MCF 10A (cell line): Measurements from ENCODE around the gene MPRIP. TPM values are rescaled to one million over a fixed set of nuclear protein-coding genes. Genes with fewer than 3 reads are reported as not detected.

ENCODE experiments used
- BruUV-seq: library from RNA; stranded (reverse); fragments of 400-500 nt; replicated peaks from 2 replicates; lab custom pipeline; 2021; lab: Mats Ljungman, UMichigan
- CTCF ChIA-PET: fragments of 300-600 bp; sonication (Branson Sonifier 250); formaldehyde crosslinking; extraction: SDS; loops from one replicate; lab custom pipeline; 2021; ENCODE audit warnings: antibody characterized with exemption, inconsistent platforms; lab: Yijun Ruan, JAX
- POLR2A ChIA-PET: fragments of 300-600, 350-650 bp; sonication (Branson Sonifier 250); formaldehyde crosslinking; extraction: SDS; loops from one replicate; lab custom pipeline; 2020; ENCODE audit warnings: antibody characterized with exemption, inconsistent platforms; lab: Yijun Ruan, JAX
- DNase-seq: peaks from one replicate; pipeline ENCODE4 v3.0.0-alpha.2; 2018; ENCODE audit not compliant: unreplicated experiment
- H3K27ac Mint-ChIP-seq: one replicate; pipeline ENCODE4 v1.8.0; 2022; ENCODE audit warnings: mild to moderate bottlenecking, low read depth, mixed read lengths; ENCODE audit not compliant: unreplicated experiment
- H3K27me3 Mint-ChIP-seq: one replicate; pipeline ENCODE4 v1.8.0; 2022; ENCODE audit warnings: mixed read lengths; ENCODE audit not compliant: insufficient read depth, unreplicated experiment
- H3K36me3 Mint-ChIP-seq: one replicate; pipeline ENCODE4 v1.8.0; 2022; ENCODE audit warnings: mild to moderate bottlenecking, moderate library complexity, mixed read lengths; ENCODE audit not compliant: insufficient read depth, unreplicated experiment
- H3K4me1 Mint-ChIP-seq: one replicate; pipeline ENCODE4 v1.8.0; 2022; ENCODE audit warnings: mixed read lengths; ENCODE audit not compliant: insufficient read depth, unreplicated experiment
- H3K4me3 Mint-ChIP-seq: one replicate; pipeline ENCODE4 v1.8.0; 2022; ENCODE audit warnings: mild to moderate bottlenecking, moderate library complexity, mixed read lengths; ENCODE audit not compliant: unreplicated experiment
- H3K9me3 Mint-ChIP-seq: one replicate; pipeline ENCODE4 v1.8.0; 2022; ENCODE audit warnings: mixed read lengths; ENCODE audit not compliant: unreplicated experiment
- CTCF ChIP-seq: fragments of 200-600 bp; IDR thresholded peaks from one replicate; pipeline ENCODE4 v1.8.0; 2022; ENCODE audit warnings: antibody characterized with exemption, mild to moderate bottlenecking; ENCODE audit not compliant: unreplicated experiment
- intact Hi-C: fragments of 100-400 bp; cut with micrococcal nuclease; formaldehyde crosslinking; loops from 2 replicates; pipeline ENCODE4 v1.14.1; 2022
- total RNA-seq: library from RNA; stranded (reverse); gene quantifications from 2 replicates; pipeline ENCODE4 v1.2.3, GENCODE V29; 2022

Gene MPRIP
- total RNA-seq, 1 experiment from 2014 or later: 230 TPM

- ChIA-PET CTCF (no interaction called here), POLR2A (interaction anchor here (0.7 kb wide), 1 partner anchor 63 kb away, joined by 4 read pairs; no protein-coding TSS in a partner anchor)
- Mint-ChIP-seq H3K4me1 (peaks cover 15% of the 10 kb centered on the region), H3K27me3 (no peaks in the 10 kb centered on the region), H3K9me3 (no peaks in the 10 kb centered on the region), H3K4me3 (no peak overlapping the region), H3K27ac (no peak overlapping the region), H3K36me3 (peaks cover 15% of the 10 kb centered on the region)
- BruUV-seq: no TSS peak
- intact Hi-C loops: no loop called here
- no peak for DNase-seq
- no peak for TF ChIP-seq CTCF
These were observed 78.4 kb downstream of the MPRIP start for GRCh38 chr17:17120701-17121100.

- intact Hi-C loops: no loop called here
- no peak for TF ChIP-seq CTCF
- Mint-ChIP-seq H3K27ac (no peak overlapping the region), H3K9me3 (no peaks in the 10 kb centered on the region), H3K27me3 (no peaks in the 10 kb centered on the region), H3K4me3 (no peak overlapping the region), H3K36me3 (peaks cover 14% of the 10 kb centered on the region), H3K4me1 (peaks cover 15% of the 10 kb centered on the region)
- POLR2A ChIA-PET: interaction anchor here (0.7 kb wide), 1 partner anchor 64 kb away, joined by 4 read pairs; no protein-coding TSS in a partner anchor
- DNase-seq: no peak
- CTCF ChIA-PET: no interaction called here
- BruUV-seq: no TSS peak
These were observed 78.9 kb downstream of the MPRIP start for GRCh38 chr17:17121162-17121561.

GRCh38 chr17:17122781-17123483 is 80.7 kb downstream of the MPRIP start:
- Mint-ChIP-seq H3K36me3 (peaks cover 27% of the 10 kb centered on the region), H3K9me3 (no peaks in the 10 kb centered on the region), H3K27ac (no peak overlapping the region), H3K4me1 (peaks cover 15% of the 10 kb centered on the region), H3K27me3 (no peaks in the 10 kb centered on the region), H3K4me3 (no peak overlapping the region)
- intact Hi-C loops: no loop called here
- TF ChIP-seq CTCF: no peak
- POLR2A ChIA-PET: interaction anchor here (0.6 kb wide), 2 partner anchors 818 to 1060 kb away, joined by 3 read pairs; no protein-coding TSS in a partner anchor
- CTCF ChIA-PET: interaction anchor here (0.6 kb wide), 1 partner anchor 67 kb away, joined by 3 read pairs; no protein-coding TSS in a partner anchor
- DNase-seq: no peak
- BruUV-seq: no TSS peak

GRCh38 chr17:17124341-17124740 is 82.1 kb downstream of the MPRIP start:
- no peak for DNase-seq
- Mint-ChIP-seq H3K27me3 (no peaks in the 10 kb centered on the region), H3K4me1 (peaks cover 18% of the 10 kb centered on the region), H3K9me3 (no peaks in the 10 kb centered on the region), H3K4me3 (no peak overlapping the region), H3K36me3 (peaks cover 33% of the 10 kb centered on the region), H3K27ac (no peak overlapping the region)
- CTCF ChIA-PET: no interaction called here
- BruUV-seq: no TSS peak
- intact Hi-C loops: no loop called here
- TF ChIP-seq CTCF: no peak
- POLR2A ChIA-PET: no interaction called here
